GM10266 (cell line): ENCODE measurements around the gene PRRX1.

Experiments used
- DNase-seq: peaks from one replicate; pipeline ENCODE4 v3.0.0; 2012; ENCODE audit errors: extremely low spot score
- CTCF ChIP-seq: IDR thresholded peaks from 2 replicates; pipeline ENCODE4 v1.5.1; 2012; ENCODE audit warnings: mild to moderate bottlenecking, low read depth; ENCODE audit not compliant: control insufficient read depth, insufficient read depth; ENCODE audit errors: missing control alignments

The PRRX1 gene

GRCh38 chr1:170699696-170700095 lies 35.8 kb downstream of the PRRX1 start:
- DNase-seq: no peak
- TF ChIP-seq CTCF: no peak

DNA sequence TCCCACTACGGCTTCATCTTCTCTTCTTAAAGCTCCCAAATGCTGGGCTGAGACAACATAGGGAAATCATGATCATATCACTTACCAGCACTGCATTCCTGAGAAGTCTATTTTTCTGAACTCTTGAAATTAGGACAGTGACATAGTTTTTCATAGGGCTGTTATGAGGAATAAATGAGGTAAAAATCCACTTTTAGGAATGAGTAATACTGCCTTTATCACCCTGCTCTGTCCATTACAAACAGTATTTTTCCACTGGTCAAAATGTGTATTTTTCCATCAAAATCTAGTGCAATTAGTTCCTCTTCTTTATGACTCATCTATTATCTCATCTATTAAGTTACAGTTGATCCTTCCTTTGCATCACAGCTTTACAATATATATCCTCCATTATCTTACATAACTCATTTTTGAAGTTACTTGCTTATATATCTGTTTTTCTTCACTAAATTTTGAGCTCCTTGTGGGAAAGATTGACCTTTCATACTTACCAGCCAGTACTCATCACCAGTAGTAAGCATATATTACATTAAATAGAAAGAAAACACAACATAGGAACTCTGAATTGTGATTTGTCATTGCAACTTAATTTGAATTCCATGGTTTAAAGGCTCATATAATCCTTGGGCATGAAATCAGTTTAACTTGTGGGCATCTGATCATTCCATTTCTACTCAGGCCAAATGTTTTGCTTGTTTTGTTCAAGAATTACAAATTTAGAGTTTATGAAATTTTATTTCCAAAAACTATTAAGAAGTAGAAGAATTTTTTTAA lies 37.1 kb downstream of the PRRX1 start:
- DNase-seq: no peak
- TF ChIP-seq CTCF: no peak

- no peak for DNase-seq
- no peak for TF ChIP-seq CTCF
These were observed 38.0 kb downstream of the PRRX1 start for GRCh38 chr1:170701962-170702361.

- TF ChIP-seq CTCF: no peak
- no peak for DNase-seq
These were observed 39.7 kb downstream of the PRRX1 start for GRCh38 chr1:170703591-170703990.

- DNase-seq: no peak
- TF ChIP-seq CTCF: no peak
These were observed 40.3 kb downstream of the PRRX1 start for GRCh38 chr1:170704256-170704655.

DNA sequence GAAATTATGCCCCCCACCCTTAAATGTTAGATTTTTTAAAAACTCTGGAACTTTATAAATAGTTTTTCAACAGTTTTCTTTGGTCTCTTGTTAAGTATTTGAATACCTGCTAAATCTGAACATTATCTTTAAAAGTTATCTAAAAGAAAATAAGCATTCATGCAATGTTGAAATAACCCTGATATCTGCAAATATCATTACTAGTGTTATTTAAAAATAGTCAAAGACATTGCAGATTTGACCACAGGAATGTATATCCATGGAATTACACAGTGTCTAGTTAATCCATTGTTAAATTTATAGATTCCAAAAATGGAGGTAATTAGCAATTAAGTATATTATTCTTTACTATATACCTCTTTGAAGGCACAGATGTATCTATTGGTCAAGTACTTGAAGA lies 42.0 kb downstream of the PRRX1 start:
- TF ChIP-seq CTCF: no peak
- DNase-seq: no peak

DNA sequence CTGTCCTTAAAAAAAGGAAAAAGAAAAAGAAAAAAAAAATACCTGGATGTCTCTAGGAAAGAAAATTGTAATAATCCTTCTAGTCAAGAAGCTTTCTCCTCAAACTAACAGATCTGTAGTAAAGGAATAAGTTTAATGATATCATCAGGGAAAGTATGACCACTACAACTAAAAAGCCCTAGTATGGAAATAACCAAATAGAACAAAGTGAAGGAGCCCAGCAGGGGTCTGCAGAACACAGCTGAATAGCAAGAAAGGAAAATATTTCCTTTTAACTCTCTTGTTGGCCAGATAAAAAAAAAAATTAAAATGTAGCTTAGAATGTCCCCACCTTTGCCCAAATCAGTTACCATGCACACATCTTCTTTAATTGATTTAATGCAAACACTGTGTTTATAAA lies 43.2 kb downstream of the PRRX1 start:
- no peak for TF ChIP-seq CTCF

More for the DNA sequence above, 43.2 kb downstream of the PRRX1 start:
- no peak for DNase-seq
